NCI-H146 treated with DMSO at 0.1 percent for 48 hours (cell line): Measurements from ENCODE around the gene RPS6KA2.

ENCODE experiments used
- DNase-seq: peaks from one replicate; lab custom pipeline; 2025; ENCODE audit not compliant: unreplicated experiment; lab: John Stamatoyannopoulos, UW

Gene RPS6KA2

DNA sequence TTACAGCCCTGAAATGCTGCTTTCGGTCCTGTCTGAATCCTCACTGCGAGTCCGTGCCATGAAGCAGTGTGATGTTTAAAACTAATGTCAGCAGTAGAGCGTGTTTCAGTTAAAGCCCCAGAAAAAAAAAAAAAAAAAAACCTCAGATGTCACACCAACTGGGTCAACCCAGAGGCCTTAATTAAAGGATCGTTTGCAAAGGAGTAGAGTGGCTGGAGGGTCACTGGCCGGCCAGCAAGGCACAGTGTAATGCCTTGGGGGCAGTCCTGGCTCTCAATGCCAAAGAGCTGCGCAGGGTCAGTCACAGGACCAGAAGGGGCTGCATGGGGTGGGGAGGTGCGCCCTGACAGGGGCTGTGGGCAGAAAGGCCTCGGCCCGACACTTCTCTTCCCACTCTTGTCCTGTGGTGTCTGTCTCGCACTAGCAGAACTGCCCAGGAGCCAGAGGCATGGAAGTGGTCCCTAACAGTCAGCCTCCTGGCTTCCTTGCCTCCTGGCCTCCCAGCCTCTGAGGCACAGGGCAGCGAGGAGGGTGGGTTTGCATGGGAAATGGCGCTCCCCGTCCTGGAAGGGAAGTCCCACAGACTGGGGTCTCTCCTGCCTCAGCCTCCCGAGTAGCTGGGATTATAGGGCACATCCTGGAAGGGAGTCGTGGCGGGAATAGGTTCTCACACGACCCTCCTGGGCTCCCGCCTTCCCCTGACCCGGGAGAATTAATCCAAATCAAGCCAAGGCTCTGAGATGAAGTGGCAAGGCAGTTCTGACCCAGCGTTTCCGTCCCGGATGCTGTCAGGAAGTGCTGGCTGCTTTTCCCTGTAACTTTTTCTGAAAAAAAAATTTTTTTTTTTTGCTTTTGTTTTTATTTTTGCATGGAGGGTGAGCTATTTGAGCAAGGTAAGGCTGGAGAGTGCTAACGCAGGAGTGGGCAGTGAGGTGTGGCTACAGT, 190.6 kb downstream of the RPS6KA2 start:
- DNase-seq = no peak

DNA sequence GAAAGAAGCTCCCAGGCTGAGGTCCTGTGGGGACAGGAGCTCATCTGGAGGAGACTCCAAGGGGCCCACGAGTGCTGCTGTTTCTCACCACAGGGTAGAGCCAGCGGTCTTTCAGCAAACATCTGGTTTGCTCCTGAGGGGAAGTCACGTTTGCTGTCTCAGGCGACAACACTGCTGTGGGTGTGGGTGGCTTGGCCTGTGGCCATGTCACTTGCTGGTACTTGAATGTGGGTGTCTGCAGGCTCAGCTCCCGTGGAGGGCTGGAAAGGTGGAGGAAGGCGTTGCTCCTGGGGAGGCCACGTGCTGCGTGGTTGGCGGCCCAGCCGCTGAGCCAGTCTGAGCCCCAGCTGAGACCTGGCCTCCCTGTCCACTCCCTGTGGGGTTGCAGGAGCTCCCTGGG, 191.5 kb downstream of the RPS6KA2 start:
- DNase-seq = no peak

DNA sequence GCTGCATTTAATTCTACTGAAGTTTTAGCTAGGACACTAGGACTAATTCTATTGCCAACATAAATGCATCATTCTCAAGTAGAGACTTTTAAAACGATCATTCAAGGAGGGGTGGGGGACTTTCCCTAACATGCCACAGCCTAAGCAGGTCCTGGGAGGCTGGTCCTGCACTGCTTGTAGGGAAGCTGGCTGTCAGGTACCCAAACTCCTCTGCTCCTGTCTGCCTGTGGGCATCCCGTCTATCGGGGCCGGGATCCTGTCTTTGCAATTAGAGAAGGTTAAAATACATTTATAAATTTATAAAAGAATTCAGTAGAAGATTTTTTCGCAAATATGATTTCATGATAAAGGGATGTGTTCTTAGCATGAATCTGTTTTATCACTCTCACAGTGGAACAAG, 192.7 kb downstream of the RPS6KA2 start:
- DNase-seq = no peak

DNA sequence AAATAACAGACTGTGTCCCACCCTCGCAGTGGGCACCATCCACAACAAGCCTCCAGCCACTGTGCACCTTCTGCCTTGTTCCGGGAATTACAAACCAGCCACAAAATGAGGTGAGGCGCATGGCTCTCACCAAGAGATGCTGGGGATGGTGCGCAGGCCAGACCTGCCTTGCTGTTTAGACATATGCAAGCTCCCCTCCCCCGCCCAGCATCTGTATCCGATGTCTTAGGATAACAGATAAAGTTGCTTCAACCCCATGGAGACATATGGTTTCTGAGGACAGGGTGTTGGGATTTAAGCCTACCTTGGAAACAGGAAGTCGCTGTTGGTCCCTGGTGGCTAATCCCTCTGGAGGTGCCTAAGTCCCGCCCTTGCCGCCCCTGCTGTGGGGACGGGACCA, 194.0 kb downstream of the RPS6KA2 start:
- DNase-seq = no peak

DNA sequence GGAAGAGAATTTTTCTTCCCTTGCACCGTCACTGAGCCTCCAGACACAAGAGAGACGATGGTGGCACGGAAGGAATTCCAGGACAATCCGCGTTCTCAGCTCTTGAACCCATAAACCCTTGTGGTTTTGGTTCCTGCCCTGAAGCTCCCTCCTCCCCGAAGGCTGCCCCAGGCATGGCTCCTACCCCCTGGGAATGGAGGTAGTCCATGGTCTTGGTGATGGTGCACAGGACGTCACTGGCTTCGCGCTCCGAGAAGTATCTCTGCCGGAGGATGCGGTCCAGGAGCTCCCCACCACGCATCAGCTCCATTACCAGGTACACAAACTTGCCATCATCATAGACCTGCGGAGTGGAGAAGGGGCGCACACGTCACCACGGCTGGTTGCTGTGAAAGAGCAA, 196.8 kb downstream of the RPS6KA2 start:
- no peak for DNase-seq

DNA sequence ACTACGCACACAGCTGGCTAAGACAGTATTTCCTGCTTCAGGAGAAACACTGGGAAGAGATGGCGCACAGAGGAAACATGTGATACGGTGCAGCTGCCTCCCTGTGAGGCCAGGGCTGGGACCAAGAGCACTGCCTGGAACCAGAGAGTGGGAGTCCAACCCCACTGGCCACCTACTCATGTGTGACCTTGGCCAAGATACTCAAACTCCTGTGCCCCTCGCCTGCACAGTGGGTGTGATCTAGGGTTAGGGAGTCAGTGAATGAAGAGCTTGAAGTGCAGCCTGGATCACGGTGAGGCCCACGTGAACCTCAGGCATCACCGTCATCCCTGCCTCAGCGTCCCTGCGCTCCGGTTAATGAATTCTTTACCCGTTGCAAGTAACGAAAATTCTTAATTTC, 202.6 kb downstream of the RPS6KA2 start:
- no peak for DNase-seq

DNA sequence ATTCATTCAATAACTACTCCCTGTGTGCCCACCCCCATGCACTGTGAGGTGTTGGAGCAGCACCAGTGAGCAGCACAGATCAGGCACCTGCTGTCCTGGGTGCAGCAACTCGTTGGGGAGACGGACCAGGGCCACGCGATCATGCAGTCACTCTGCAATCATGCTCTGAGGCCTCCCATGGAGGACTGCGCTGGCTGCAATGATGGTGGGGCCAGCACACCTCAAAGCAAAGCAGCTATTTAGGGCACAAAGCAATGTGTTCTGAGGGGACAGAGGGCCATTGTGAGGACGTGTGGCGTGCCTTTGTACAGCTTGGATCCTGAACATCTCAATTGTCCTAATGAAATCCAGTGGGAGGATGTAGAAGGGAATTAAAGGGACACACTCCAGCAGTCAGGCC, 203.3 kb downstream of the RPS6KA2 start:
- no peak for DNase-seq

DNA sequence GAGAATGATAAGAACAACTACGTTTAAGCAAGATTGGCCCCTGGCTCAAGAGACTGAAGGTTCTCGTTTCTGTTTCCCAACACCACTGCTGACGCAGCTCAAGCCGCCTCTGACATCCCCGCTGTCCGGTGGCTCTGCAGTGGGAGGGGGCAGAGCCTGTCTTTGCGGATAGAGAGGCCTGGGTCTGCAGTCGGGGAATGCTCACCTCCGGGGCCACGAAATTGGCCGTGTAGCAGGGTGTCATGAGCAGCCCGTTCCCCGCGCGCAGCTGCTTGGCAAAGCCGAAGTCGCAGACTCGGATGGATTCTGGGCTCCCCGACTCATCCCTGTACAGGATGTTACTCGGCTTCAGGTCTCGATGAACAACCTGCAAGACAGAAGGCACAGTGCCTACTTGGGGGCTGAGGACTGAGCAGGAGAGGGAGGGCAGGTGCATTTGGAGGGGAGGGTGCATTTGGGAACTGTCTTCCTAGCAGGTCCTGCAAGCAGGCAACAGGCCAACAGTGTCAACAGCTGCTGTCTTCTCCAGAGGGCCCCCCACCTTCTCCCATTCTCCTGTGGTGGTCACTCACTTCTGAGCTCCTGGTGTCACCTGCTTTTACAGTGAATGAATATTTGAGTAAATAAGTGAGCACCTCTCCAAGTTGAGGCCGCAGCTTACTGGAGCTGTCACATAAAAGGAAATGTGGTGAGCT, 203.9 kb downstream of the RPS6KA2 start:
- DNase-seq = no peak

DNA sequence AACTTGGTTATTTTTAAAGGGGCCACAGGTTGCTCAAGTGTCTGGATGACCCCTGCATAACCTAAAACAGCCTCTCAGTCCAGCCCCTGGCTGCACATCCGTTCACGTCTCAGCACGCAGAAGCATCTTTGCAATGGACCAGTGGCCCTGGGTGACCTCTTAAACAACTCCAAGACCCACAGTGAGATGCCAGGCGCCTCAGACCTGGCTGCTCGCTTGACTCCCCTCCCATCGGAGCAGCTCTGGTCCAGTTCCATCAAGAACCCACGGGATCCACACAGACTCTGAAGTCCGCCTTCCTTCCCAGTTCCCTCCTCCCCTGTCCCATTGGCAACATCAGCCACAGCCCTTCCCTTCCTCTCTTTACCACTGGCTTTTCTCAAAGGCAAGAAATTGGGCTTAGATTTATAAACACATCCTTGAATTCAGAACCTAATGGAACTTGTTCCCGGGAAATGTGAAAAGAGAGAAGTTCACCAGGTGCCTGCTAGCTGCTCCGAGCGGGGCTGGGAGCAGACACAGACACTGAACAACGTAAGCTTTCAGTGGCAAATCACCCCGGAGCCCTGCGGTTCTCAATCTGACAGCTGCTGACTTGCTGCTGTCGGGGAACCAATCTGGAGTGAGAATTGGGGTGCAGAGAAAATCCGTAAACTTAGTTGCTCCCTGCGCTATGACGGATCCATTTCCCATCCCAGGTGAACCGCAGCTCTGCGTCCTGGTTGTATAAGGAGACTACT, 204.7 kb downstream of the RPS6KA2 start:
- no peak for DNase-seq

DNA sequence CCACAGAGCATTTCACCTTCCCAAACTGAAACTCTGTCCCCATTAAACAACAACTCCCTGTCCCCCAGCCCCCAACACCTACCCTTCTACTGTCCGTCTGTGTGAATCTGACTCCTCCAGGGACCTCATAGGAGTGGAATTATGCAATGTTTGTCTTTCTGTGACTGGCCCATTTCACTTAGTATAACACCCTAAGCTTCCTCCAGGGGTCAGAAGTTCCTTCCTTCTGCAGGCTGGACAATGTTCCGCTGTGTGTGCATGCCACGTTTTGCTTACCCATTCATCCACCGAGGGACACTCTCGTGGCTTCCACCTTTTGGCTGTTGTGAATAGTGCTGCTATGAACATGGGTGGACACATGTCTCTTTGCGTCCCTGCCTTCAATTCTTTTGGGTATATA, 206.7 kb downstream of the RPS6KA2 start:
- DNase-seq = no peak

DNA sequence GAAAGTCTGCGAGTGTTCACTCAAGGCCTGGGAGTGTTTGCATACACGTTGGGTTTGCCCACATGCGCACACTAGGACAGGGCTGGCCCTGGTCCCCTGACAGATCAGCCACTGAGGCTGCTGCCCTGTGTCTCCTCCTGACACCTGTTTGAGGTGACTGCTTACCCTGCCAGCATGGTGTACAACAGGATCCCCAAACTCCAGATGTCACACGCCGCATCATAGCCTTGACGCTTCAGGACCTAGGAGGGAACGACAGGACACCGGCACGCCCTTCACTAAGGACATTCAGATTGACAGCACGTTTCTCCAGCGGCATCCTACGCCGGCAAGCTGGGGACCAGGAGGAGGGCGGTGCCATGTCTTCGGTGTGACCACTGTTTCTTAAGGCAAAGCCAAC, 207.3 kb downstream of the RPS6KA2 start:
- no peak for DNase-seq

DNA sequence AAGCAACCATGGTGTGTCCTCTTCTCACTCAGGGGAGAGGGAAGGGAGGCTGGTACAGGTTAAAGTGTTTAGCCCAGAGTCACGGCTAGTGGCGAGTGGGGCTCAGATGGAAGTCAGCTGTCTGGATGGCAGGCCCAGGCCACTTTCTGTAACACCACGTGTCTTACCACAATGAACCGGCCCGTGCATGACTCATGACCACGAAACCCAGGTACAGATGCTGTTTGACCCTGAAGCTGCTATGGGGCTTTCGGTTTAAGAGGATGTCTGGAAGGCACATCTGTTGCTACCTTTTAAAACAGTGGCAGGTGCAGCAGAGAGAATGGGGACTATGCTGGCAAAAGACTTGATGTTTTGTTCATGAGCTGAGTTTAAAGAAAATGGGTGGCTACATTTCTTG, 207.8 kb downstream of the RPS6KA2 start:
- no peak for DNase-seq

DNA sequence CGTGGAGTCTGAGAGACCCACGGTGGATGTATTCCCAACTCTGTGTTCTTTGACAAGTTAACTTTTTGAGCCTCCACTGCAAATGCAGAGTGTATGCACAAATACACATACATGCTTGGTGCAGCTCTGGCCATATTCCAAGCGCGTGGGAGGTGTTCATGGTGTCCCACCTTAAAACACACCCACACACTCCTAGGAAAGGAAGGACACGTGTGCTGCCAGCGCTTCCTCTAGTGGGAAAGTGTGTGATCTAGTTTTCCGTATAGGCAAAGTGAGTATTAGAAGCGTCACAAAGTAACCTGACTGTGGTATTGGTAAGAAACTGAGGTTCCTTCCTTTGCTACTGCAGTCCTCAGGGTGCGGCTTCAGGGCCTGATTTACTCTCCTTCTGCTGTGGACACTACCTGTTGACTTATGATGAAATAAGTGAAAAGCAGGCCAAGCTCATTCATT, 208.3 kb downstream of the RPS6KA2 start:
- DNase-seq = no peak

DNA sequence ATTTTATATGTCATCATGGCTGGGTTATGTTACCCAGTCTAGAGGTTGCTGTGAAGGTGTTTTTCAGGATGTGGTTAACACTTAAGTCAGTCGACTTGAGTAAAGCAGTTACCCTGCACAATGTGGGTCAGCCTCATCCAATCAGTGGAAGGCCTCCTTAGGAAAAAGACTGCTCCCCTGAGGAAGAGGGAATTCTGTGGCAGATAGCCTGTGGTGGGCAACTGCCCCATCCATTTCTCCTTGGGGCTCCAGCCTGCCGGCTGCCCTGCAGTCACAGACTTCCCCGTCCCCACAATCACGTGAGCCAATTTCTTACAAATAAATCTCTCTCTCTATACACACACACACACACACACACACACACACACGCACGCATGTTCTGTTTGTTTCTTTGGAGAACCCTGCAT, 209.8 kb downstream of the RPS6KA2 start:
- DNase-seq = no peak

DNA sequence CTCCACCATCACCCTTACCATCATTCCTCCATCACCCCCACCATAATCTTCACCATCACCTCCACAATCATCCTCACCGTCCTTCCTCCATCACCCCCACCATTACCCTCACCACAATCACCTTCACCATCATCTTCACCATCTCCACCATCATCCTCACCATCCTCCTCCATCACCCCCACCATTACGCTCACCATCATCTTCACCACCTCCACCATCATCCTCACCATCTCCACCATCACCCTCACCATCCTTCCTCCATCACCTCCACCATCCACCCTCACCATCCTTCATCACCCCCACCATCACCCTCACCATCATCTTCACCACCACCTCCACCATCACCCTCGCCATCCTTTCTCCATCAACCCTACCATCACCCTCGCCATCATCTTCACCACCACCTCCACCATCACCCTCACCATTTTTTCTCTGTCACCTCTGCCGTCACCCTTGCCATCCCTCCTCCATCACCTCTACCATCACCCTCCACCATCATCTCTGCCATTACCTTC, 211.2 kb downstream of the RPS6KA2 start:
- DNase-seq = no peak

DNA sequence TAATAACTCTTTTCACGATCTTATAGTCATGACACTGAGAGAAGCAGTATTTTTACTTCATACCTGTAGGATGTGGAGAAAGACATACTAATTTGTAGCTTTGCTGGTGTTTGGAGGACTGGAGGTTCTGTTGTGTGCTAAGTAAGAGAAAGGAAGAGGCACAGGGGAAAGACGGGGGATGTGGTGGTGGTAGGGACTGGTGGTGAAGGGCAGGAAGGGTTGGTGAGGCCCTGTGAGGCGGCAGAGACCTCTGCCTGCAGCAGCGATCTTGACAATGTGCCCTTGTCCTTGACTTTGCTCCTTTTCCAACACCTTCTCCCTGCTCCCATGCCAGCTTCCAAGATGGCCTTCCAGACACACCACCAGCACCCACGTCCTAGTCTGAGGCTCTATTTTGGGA, 211.7 kb downstream of the RPS6KA2 start:
- no peak for DNase-seq

DNA sequence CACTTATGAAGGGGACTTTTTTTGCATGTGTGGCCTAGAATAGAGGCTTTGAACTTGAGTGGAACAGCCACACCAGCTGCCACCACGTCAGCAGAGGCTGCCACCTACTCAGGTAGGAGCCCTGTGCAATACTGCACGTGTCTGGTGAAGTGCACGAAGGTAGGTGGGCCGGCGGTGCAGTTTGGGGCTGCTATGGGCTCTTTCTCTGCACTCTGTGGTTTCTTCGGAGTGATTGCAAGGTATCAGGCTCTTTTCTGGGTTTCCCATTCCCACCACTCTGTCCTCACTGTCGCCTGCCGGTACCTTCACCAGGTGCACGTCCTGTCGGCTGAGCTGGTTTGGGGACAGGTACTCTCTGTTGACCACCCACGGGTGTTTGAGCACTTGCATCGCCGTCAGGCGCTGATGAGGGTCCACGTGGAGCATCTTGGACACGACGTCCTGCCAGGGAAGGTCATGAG, 213.5 kb downstream of the RPS6KA2 start:
- DNase-seq = no peak

DNA sequence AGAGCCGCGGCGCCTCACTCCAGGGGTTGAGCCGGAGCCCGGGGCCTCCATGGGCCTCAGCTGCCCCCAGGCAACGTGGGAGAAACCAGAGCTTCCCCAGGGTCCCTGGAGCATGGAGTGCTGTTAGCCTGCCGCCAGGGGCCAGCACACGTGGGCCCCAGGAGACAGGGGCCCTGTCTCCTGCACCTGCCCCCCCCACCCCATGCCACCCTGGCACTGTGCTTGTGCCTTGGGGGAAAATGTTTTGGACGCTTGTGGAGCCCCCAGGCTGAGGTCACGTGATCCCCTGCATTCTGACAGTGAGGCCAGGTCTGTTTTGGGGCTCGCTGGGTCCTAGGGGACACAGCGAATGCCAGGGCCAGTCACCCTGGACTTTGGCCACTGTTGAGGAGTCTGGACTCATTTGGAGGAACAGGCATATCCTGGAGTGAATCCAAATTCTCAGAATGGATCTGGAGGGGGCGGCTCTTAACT, 214.1 kb downstream of the RPS6KA2 start:
- DNase-seq = no peak

DNA sequence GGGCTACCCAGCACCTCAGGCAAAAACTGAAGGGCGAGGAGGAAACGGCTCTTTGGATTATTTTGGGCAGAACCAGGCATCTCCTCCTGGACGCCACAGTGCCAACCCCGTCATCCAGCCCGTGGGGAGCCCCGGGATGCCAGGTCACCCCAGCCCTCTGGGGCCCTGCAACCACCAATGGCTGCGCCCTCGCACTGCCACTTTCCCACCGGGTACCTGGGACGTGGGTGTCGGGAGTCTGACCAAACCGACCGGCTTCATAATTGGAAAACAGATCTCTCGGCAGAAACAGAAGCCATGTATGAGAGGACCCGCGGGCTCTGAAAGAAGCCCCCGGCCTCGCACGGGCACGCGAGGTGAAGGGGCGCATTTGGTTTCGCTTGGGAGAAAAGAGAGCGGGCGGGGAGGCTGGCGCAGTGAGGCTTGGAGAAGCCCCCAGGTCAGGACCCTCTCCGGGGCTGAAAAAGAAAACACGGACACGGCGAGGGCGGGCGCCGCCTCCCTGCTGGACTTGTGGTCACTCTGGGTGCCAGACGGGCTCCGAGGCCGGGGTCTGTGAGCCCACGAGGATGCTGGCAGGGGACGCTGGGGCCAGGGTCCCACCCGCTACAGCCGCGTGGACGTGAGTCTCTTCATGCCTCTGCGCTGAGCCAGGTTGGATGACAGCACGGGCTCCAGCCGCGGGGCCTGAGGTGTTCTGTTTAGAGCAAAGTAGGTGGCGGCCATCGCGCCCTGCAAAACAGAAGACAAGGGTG, 214.7 kb downstream of the RPS6KA2 start:
- no peak for DNase-seq

DNA sequence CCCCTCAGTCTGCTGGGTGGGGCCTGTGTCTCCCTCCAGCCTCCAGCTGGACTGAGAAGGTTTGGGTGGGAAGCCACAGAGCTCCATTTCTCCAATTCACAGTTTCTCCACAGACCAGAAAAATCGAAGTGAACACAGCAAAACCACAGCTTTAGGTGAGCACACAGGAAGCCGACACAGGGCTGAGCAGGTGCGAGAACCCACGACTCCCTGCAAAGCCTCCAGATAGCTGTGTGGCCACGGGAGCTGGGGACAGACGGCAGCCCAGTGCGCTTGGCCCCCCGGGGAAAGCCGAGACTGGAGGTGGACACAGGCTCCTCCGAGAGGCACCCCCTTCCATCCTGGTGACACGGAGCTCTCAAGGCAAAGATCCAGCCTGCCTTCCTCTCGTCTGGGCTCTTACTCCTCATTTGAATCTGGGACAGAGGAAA, 215.3 kb downstream of the RPS6KA2 start:
- no peak for DNase-seq
